Fibroblast of the aortic adventitia (primary cell): ENCODE measurements around the gene DDX21. TPM values are rescaled to one million over a fixed set of nuclear protein-coding genes. Genes with fewer than 3 reads are reported as not detected.
"Not testable (repeated sequence)": the region's sequence is repeated elsewhere in the genome, so short reads cannot be mapped to it uniquely, and the experiment has no call there.

Experiments
- DNase-seq: peaks from one replicate; pipeline ENCODE4 v3.0.0-alpha.2; 2010; ENCODE audit warnings: low read depth
- H3K4me3 ChIP-seq: 2 replicates; pipeline ENCODE4 v1.5.1; 2011; ENCODE audit warnings: low read depth, mild to moderate bottlenecking, control low read depth, low read length, moderate library complexity
- CTCF ChIP-seq: IDR thresholded peaks from 2 replicates; pipeline ENCODE4 v1.5.1; 2011; ENCODE audit warnings: mild to moderate bottlenecking, low read length, control low read depth, inconsistent platforms; ENCODE audit not compliant: insufficient read depth
- total RNA-seq: library from RNA; depleted of rRNA; stranded (reverse); fragments of >200 nt; gene quantifications from 2 replicates; pipeline ENCODE4 v1.2.3, GENCODE V29; 2012; ENCODE audit warnings: low replicate concordance

Gene DDX21
- 61.9 and 63.1 TPM in 2 replicates for total RNA-seq

- peak; percentile 68 for TF ChIP-seq CTCF
- peak; percentile 92 for DNase-seq
- H3K4me3 ChIP-seq: peak within 1 kb of the TSS; percentile 99
Observed at GRCh38 chr10:68955832-68956532, at the start of gene DDX21. Gene DDX21, plus strand, starts transcription at chr10:68956170. Its CDS starts 56 bp downstream, at chr10:68956226.

DNA sequence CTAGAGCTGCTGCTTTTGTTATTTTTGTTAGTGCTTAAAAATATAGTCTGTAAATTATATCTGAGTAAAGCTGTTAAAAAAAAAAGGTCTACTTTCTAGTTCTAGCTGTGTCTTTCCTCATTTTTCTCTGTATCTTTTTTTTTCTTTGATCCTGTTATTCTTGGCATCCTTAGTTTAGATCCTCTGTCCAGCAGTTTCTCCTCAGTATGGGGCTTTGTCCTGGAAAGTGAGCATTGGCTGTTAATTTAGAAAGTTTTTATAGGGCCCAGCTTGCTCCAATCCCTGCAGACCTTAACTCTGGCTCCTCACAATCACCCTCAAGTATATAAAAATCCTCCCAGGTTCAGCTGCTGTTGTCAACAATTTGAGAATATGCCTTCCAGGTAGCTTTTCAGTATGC, 31.4 kb upstream of the DDX21 start:
- no peak overlapping the region for H3K4me3 ChIP-seq
- TF ChIP-seq CTCF: no peak
- DNase-seq: peak; percentile 30

GRCh38 chr10:68925489-68925888, 30.5 kb upstream of the DDX21 start:
- no peak for DNase-seq
- H3K4me3 ChIP-seq: no peak overlapping the region
- TF ChIP-seq CTCF: no peak

- H3K4me3 ChIP-seq, DNase-seq: not testable (repeated sequence)
Observed at GRCh38 chr10:68929157-68929556, 26.8 kb upstream of the DDX21 start.

- not testable (repeated sequence) for H3K4me3 ChIP-seq, DNase-seq
Observed at GRCh38 chr10:68929888-68930287, 26.1 kb upstream of the DDX21 start.

- not testable (repeated sequence) for DNase-seq, H3K4me3 ChIP-seq
Observed at GRCh38 chr10:68932860-68933259, 23.1 kb upstream of the DDX21 start.

- DNase-seq: no peak
- no peak for TF ChIP-seq CTCF
- no peak overlapping the region for H3K4me3 ChIP-seq
Observed at GRCh38 chr10:68934994-68935393, 21.0 kb upstream of the DDX21 start.

- TF ChIP-seq CTCF: no peak
- no peak overlapping the region for H3K4me3 ChIP-seq
- DNase-seq: peak; percentile 14
Observed at GRCh38 chr10:68938117-68938516, 17.9 kb upstream of the DDX21 start.
